Cardiac fibroblast (primary cell): Measurements from ENCODE around the gene C10orf90.

ENCODE experiments used
- DNase-seq, 2 donors: peaks; one replicate each; pipeline versions ENCODE4 v3.0.0 to v3.0.0-alpha.2; 2010; ENCODE audit warnings: low read depth in 2 of 2
- H3K4me3 ChIP-seq, 2 donors: replicated peaks in 1 of 2; 1 replicate in 1 of 2; 2 replicates in 1 of 2; pipeline ENCODE4 v1.5.1; 2011; ENCODE audit warnings: low read depth in 2 of 2, low read length in 2 of 2, mild to moderate bottlenecking in 2 of 2, moderate library complexity in 1 of 2
- CTCF ChIP-seq: IDR thresholded peaks from one replicate; pipeline ENCODE4 v1.5.1; 2011; ENCODE audit warnings: low read depth, mild to moderate bottlenecking, low read length, inconsistent platforms

Gene C10orf90

GRCh38 chr10:126509182-126509581, 161.3 kb downstream of the C10orf90 start:
- DNase-seq = no peak
- no peak overlapping the region for H3K4me3 ChIP-seq
- no peak for TF ChIP-seq CTCF

GRCh38 chr10:126508535-126509040, 161.9 kb downstream of the C10orf90 start:
- no peak for DNase-seq
- H3K4me3 ChIP-seq = no peak overlapping the region
- no peak for TF ChIP-seq CTCF

GRCh38 chr10:126504761-126505112, 165.8 kb downstream of the C10orf90 start:
- H3K4me3 ChIP-seq = no peak overlapping the region
- no peak for TF ChIP-seq CTCF
- DNase-seq = no peak

GRCh38 chr10:126504063-126504760, 166.3 kb downstream of the C10orf90 start:
- DNase-seq = peak; percentile 76 to 83
- H3K4me3 ChIP-seq = no peak overlapping the region
- peak; percentile 78 for TF ChIP-seq CTCF

- DNase-seq = no peak
- no peak for TF ChIP-seq CTCF
- no peak overlapping the region for H3K4me3 ChIP-seq
Observed at GRCh38 chr10:126503392-126504062, 167.0 kb downstream of the C10orf90 start.

- peak; percentile 9 to 19 for DNase-seq
- no peak for TF ChIP-seq CTCF
- no peak overlapping the region for H3K4me3 ChIP-seq
Observed at GRCh38 chr10:126502441-126502840, 168.1 kb downstream of the C10orf90 start.
